Activated naive CD8-positive, alpha-beta T cell treated with anti-CD3 and anti-CD28 coated beads, Interleukin-2, amount 50 U/mL, for 16 hours (primary cell): Measurements from ENCODE around the gene ZMIZ1.

ENCODE experiments used
- DNase-seq: peaks from one replicate; pipeline ENCODE4 v3.0.0-alpha.2; 2020; ENCODE audit warnings: low read depth, low spot score

ZMIZ1 gene, protein sequence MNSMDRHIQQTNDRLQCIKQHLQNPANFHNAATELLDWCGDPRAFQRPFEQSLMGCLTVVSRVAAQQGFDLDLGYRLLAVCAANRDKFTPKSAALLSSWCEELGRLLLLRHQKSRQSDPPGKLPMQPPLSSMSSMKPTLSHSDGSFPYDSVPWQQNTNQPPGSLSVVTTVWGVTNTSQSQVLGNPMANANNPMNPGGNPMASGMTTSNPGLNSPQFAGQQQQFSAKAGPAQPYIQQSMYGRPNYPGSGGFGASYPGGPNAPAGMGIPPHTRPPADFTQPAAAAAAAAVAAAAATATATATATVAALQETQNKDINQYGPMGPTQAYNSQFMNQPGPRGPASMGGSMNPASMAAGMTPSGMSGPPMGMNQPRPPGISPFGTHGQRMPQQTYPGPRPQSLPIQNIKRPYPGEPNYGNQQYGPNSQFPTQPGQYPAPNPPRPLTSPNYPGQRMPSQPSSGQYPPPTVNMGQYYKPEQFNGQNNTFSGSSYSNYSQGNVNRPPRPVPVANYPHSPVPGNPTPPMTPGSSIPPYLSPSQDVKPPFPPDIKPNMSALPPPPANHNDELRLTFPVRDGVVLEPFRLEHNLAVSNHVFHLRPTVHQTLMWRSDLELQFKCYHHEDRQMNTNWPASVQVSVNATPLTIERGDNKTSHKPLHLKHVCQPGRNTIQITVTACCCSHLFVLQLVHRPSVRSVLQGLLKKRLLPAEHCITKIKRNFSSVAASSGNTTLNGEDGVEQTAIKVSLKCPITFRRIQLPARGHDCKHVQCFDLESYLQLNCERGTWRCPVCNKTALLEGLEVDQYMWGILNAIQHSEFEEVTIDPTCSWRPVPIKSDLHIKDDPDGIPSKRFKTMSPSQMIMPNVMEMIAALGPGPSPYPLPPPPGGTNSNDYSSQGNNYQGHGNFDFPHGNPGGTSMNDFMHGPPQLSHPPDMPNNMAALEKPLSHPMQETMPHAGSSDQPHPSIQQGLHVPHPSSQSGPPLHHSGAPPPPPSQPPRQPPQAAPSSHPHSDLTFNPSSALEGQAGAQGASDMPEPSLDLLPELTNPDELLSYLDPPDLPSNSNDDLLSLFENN

DNA sequence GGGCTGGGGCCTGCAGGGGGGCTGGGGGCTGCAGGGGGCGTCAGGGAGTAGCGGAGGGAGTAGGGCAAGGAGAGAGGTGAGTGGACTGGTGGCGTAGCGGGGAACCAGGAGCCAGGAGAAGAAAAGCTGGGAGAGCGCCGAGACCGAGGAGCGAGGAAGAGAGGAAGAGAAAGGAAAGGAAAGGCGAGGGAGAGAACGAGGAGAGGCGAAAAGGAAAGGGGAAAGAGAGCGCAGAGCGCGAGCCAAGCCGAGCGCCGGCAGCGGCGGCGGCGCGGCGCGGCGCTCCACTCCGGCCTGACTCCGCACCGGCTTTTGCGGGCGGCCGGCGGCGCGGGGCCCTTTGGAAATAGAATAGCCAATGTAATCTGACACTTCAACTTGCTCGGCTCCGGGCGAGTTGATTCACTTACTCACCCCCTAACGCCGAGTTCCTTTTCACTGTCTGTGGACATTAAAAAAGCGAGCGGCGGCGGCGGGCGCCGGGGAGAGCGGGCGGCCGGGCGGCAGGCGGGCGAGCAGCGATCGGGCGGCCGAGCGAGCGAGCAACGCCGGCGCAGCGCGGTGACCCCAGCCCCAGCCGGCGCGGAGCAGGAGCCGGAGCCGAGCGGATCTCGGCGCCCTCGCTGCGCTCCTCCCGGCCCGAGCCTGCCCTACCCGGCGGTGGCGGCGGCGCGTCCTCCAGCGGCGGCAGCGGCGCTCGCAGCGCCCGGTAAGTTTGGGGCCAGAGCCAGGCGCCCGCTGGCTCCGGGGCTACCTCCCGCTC lies at the start of gene ZMIZ1:
Gene ZMIZ1, plus strand, starts transcription at position 405 of the 763 bp plus-strand sequence. CDS start 132,667 bp downstream, outside the sequence.
- peak; percentile 58 for DNase-seq

DNA sequence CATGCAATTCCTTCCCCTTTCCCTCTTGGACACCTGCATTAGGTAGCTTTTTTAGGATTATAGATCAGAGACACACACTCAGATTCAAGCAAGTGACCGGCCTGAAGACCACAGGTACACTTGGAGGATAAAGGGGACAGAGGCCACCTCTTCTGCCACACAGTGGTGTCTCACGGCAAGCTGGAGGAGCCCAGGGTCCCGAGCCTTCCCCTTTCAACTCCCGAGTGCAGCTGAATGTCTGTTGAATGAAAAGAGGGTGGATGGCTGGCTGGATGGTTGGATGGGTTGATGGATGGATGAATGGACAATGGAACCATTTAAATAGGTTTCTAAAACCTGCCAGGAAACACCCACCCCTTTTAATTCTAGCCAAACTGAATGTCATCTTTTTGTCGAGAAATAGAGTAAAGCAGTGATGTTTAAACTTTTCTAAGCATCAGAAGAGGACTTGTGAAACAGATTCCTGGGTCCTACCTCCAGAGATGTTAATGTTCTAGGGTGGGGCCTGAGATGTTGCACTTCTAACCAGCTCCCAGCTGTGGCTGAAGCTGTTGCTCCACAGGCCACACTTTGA lies 49.2 kb upstream of the ZMIZ1 start:
- DNase-seq = no peak

DNA sequence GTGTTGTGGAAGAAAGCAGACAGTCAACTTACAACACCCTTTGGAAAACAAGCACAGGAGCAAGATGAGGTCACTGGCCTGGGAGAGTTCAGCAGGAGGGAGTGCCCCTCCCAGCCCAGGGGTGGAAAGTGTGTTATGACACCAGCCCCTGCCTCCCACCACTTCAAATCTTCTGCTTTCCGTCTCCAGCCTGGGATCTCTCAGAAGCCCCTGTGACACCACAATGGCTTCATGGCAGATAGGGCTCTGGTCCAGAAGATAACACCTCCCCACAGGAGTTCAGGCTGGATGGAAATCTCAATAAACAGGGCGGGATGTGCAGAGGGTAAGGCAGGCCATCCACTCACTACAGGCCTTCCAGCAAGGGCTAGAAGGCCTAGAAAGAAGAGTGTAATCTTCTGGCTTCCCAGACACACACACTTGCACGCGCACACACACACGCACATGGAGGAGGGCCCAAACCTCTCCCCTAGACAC lies 48.7 kb upstream of the ZMIZ1 start:
- no peak for DNase-seq

DNA sequence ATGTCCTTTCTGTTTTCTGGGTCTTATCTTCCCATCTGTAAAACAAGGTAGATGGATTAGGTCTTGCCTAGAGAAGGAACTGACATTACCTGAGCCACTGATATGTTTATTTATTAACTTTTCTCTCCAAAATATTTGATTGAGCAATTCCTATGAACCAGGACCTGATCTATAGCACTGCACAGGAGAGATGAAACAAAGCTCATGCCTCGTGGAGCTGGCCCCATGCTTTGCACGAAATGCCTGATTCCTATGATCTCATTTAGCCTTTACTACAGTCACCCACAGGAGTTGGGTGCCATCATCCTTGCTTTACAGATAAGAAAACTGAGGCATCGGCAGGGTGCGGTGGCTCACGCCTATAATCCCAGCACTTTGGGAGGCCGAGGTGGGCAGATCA lies 48.2 kb upstream of the ZMIZ1 start:
- no peak for DNase-seq

DNA sequence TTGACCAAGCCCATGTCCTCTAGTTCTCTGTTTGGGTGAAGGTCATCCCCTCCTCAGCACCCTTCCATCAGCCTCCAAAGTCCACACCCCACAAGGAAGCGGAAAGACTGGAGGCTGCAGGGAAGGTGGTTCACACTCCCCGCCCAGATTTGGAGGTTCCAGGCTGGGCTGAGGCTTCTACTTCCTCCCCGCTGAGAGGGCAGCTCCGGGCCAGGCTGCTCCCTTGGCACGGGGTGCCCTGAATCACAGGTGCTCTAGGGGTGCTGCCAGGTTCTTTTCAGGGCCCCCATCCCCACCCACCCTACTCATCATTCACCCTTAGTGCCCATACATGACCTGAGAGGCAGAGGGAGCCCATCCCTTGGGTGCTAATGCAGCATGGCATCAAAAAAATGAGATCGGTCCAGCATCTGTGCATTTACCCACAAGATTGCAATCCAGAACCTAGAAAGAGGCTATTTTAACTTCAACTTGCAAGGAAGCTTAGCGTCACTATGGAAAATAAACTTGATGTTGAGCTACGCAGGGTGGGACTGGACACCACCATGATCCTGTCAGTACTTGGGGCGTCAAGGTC lies 47.3 kb upstream of the ZMIZ1 start:
- no peak for DNase-seq

DNA sequence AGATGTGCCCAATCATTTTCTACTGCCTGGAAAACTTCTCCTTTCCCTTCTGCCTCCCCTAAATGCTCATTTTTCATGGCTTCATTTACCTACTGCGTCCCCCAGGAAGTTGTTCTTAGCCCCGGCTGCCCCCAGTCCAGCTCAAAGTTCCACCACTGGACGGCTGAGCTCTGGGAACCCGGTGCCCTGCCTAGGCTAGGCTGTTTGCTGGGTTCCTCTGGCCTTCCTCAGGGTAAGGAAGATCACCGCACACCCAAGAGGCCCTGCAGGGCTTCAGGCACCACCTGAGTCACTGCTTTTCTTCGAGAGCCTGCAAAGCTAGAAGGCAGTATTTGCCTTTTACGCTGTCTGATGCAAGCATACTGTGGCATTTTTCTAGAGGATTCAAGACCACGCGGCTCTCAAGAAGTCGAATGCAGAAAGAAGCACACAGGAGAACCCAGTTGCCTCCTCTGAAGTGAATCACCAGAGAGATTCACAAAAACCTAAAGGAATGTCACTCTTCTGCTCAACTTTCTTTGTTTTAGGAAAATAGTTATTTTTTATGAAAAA lies 46.7 kb upstream of the ZMIZ1 start:
- DNase-seq = no peak

DNA sequence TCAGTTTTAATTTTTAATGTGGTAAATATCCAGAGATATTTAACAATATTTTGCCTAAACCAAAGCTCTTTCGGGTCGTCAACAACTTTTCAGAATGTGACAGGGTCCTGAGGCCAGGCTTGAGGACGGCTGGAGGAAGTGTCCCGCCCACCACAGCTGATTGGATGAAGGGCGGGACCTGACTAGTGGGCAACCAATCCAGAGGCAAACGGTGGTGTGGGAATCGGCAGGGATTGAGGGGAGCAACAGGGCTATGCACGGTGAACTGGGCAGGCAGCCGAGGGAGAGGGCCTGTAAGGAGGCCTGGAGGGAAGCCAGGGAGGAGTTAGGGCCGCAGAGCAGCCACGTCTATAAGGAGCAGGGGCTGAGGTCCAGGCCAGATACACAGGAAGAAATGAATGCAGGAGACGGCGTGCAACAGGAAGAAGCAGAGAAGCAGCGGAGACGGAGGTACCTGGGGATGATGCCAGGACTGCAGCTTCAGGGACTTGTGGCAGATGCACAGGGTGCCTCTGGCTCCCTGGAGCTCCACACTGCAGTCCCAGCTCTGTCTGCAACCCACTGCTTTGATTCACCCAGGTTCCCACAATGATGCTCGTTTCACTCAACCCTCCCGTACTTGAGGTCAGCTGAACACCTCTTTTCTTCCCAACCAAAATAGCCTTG lies 46.1 kb upstream of the ZMIZ1 start:
- no peak for DNase-seq

DNA sequence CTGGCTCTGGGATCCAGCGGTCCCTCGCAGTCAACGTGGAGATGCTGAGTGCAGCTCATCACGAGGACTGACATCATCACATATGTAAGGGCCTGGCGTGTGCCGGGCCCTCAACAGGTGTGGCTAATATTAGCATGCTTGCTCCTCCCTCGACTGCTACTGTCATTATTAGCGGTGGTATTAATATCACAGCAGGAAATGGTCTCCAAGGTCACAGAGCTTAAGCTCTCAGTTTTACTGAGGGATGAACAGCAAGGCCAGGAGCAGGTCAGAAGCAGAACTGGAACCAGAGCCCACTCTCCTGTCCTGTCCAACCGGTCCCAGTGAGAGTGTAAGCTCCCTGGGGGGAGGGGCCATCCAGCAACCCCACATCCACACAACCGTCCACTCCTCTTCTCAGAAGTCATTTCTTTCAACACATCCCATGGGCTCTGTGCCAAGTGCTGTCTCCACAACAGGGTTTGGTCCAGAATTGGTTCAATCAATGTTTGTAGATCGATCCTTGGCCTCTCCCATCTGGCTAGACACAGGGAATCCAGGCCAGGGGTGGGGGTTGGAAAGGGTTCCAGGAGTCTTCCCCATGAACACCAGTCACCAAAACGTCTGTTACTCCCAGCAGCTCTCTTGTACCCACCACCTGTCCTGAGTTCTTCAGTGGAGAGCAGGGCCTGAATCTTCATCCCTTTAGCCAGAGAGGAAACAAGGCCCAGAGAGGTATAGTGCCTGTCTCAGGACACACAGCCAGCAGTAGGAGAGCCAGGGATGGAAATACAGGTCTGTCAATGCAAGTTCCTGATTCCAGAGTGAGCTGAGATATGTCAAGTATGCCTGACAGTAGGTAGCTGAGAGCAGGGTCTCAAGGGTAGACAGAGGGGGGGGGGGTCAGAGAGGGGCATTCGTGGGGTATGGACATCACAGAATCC lies 45.3 kb upstream of the ZMIZ1 start:
- no peak for DNase-seq

DNA sequence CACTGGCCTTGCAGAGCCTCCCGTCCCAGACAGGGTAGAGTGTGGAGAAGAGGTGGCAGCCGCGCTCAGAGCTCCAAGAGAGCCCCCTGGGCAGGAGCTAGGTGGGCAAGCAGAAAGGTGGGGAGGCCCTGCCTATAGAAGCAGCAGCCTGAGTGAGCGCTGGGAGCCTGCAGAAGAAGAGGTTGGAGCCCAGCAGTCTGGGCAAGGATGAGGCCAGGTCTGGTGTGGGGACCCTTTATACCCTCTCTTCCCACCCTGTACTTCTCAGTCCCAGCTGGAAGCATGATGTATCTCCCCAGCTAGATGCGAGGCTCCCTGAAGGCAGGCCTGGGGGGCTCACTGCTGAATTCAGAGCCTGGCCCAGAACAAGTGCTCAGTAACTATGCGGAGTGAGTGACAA lies 44.5 kb upstream of the ZMIZ1 start:
- DNase-seq = no peak

DNA sequence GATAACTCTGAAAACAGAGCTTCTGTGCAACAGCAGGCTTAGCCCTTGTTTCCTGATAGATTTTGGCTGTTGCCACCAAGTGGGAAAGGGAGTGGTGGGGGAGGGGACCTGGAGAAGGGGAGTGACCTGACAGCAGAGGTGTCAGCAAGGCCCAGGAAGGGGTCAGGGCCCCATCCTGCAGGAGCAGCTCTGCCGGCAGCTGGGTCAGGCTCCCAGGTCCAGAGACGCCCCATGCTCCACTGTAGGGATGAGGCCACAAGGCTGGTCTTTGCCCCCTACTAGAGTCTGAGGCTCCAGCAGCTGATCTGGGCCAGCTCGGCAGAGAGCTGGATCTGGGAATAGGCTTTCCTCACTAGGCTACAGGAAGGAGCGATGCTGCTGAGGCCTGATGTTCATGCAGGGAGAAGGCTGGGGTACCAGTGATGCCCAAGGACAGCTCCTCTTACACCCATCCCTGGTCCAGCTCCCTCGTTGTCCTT lies 44.0 kb upstream of the ZMIZ1 start:
- DNase-seq = no peak

DNA sequence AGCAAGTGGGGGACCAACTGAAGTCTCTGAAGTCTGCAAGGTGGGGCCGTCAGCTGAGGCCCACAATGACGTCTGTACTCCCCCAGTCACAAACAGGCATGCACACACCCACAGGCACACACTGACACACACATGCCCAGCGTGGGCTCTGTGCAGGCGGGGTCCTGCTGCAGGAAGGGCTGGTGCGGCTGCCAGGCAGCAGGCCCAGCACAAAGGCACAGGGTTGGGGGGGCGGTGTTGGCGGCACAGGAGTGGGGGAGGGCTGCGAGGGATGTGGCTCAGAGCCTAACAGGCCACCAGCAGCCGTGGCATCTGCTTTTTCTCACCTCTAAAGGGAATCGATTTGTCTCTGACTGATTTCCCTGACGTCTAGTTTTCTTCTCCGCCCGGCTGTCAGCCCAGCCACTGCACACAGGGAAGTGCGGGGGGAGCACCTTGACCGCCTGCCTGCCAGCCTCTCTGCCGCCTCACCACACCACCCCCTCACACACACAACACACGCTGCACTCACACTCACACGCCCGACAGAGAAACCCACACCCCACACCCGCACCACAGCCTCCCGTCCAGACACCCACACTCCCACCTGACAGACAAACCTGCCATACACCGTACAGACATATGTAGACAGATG lies 43.5 kb upstream of the ZMIZ1 start:
- DNase-seq = no peak

DNA sequence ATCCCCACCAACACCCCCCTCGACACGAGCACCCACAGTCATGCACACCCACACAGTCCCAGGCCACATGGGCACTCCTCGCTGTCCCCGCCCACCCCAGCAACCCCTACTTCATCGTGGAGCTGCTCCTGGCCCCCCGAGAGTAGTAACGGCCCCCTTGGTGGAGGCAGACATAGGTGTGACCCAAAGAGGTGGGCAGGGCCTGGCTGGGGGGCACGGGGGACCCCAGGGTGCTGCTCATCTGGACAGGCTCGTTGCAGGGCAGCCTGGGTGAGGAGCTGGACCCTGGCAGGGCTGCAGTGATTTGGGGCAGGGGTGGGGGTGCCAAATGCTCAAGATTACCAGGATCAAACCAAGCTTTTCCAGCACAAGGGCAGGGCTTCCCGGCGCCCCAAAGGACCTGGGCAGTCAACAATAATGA lies 42.4 kb upstream of the ZMIZ1 start:
- no peak for DNase-seq

DNA sequence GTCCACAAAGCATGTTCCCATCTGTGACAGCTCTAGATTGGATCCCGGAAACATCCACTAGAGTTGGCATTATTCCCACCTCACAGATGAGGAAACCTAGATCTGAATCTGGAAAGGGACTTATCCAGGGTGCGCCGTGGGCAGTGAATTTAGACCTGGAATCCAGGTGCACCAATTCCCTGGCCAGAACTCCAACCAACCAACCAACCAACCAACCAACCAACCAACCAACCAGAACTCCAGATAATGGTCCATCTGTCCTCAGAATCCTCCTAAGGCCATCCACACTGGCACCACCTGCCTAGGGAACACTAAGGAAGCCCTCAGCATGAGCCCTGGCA lies 42.0 kb upstream of the ZMIZ1 start:
- DNase-seq = no peak

DNA sequence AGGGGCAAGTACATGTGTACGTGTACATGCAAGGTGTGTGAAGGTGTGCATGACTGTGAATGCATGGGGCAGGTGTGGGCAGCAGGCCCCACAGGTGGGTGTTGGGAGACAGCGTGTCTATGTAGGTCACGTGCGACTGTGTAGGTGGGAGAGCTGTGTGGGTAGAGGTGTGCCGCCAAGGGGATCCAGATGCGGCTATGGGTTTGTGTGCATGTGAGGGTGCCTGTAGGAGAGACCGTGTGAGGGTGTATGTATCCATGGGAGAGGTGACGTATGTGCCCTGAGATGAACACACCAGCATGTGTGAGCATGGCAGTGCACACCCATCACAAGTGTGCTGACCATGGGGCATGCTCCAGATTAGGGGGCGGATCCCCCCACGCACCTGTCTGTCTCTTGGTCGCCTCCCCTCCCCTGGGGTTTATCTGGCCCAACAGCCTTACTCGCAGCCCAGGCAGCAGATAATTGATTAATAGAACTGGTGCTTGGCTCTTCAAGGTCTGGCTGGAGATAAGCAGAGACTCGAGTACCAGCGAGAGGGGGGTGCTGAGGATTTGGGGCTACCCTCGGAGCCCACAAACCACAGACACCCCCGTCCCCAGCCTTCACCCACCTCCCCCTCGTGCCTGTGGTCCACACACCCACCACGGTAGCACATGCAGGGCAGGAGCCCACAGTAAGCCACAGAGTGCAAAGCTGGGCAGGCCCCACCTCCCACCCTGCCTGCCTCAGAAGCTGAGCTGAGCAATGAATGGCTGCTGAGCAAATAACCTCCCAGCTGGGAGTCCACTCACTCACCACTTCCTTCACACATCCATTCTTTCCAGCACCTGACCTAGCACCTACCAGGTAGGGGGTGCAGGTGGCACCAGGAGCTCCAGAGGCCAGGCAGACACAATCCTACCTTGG lies 41.4 kb upstream of the ZMIZ1 start:
- no peak for DNase-seq

DNA sequence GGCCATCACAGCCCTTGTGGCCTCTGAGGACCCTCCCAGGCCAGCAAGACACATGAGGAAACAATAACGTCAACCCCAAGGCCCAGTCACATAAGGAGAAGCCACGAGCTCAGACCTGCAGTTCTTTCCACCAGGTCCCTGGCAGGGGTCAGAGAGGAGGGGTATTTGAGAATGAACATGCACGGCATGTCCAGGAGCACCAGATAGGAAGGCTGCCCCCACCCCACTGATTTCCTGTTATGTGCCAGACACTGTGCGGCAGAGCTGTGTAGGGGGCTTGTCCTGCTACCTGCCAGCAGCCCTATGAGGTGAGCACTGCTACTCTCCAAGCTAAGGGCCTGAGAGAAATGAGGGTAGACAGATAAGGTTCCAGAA lies 40.7 kb upstream of the ZMIZ1 start:
- no peak for DNase-seq

DNA sequence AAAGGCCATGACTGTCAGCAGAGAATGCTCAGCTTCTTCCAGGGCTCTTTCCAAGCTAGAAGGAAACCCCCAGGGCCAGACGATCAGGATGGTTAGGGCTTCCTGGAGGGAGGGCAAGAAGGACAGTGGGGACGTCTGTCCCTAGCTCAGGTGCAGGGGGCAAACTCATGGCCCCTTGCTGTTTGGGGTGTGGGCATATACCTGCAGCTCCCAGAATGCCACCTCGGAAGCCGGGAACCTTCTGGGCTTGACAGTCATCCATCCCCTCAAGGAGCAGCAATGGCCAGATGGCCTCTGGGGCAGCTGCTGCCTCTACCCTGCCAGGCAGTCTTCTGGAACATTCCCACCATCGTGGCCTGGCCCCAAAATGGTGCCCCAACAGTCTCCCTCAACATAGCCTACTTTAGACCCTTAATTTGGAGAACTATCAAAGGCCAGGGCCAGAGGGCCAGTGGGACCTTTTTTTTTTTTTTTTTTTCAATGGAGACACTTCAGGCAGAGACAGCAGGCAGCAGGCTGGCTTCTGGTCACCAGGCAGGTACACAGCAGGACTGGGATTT lies 40.2 kb upstream of the ZMIZ1 start:
- no peak for DNase-seq
